Measurements from ENCODE around the gene NOG. TPM values are rescaled to one million over a fixed set of nuclear protein-coding genes. Genes with fewer than 3 reads are reported as not detected.
A peak's percentile ranks its signal among the peaks of the same experiment; 100 is the strongest.

NOG gene
- total RNA-seq (2.1 and 2.3 TPM in 2 replicates), polyA plus RNA-seq (0.63 and 1.1 TPM in 2 replicates), polyA minus RNA-seq (0.19 TPM in 1 of 2 replicates, not detected in the other), Bru-seq, nascent RNA (percentile 39 among the genes with signal in this experiment), BruChase-seq, experiment 1, labeled RNA remaining after a 6-hour chase (percentile 43 among the genes with signal in this experiment), BruChase-seq, experiment 2, labeled RNA remaining after a 2-hour chase (percentile 61 among the genes with signal in this experiment)
- 0.28 and 0.72 TPM in 2 replicates for polyA plus RNA-seq (2011; cell fraction: cytosol; rRNA removed)
- polyA plus RNA-seq (2011; cell fraction: nucleus; rRNA removed) = 0.38 and 0.43 TPM in 2 replicates
- 0.14 and 0.62 TPM in 2 replicates for polyA plus RNA-seq (2012)
- 8.2 TPM for polyA minus RNA-seq (2011; cell fraction: cytosol; rRNA and poly(A)+ RNA removed)
- 0.53 TPM in 1 of 2 replicates, not detected in the other for polyA minus RNA-seq (2011; cell fraction: nucleus; rRNA and poly(A)+ RNA removed)
- long read RNA-seq, partial matches to known transcripts = 0 of 2 reads
- long read RNA-seq, other reads (novel, unspliced or antisense) = 0 of 2 reads

DNA sequence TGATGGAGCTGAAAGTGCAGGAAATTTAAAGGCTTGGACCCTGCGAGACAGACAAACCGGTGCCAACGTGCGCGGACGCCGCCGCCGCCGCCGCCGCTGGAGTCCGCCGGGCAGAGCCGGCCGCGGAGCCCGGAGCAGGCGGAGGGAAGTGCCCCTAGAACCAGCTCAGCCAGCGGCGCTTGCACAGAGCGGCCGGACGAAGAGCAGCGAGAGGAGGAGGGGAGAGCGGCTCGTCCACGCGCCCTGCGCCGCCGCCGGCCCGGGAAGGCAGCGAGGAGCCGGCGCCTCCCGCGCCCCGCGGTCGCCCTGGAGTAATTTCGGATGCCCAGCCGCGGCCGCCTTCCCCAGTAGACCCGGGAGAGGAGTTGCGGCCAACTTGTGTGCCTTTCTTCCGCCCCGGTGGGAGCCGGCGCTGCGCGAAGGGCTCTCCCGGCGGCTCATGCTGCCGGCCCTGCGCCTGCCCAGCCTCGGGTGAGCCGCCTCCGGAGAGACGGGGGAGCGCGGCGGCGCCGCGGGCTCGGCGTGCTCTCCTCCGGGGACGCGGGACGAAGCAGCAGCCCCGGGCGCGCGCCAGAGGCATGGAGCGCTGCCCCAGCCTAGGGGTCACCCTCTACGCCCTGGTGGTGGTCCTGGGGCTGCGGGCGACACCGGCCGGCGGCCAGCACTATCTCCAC lies at the start of gene NOG:
TSS of gene NOG (plus strand) at position 54 of the 674 bp plus-strand sequence. CDS start at position 579, 525 bp downstream.
- Histone ChIP-seq H3K4me3 (replicated peaks in 1 of 3; ENCODE audit: insufficient read depth in 1 of 3, low read depth in 1 of 3, low read length in 3 of 3) (peak within 1 kb of the TSS; percentile 46 to 66 (median 56)), H3K9ac (replicated peaks; ENCODE audit: extremely low read depth, insufficient read depth, low read length) (peak within 1 kb of the TSS; percentile 66), H3K27ac (ENCODE audit: insufficient read depth, low read depth, low read length) (peak within 1 kb of the TSS; percentile 54), H3K4me1 (ENCODE audit: control insufficient read depth, extremely low read depth, insufficient read depth, low read length) (peaks cover 23% of the 10 kb centered on the region), H3K4me2 (ENCODE audit: insufficient read depth, low read length) (peak within 1 kb of the TSS; percentile 84), H3K9me1 (replicated peaks; ENCODE audit: control insufficient read depth, extremely low read depth, insufficient read depth, low read length) (no peaks in the 10 kb centered on the region), H3K79me2 (ENCODE audit: control insufficient read depth, insufficient read depth, low read length) (no peaks in the 10 kb centered on the region), H4K20me1 (replicated peaks; ENCODE audit: control insufficient read depth, extremely low read depth, insufficient read depth, low read length) (no peaks in the 10 kb centered on the region), H3K27me3 (ENCODE audit: control insufficient read depth in 2 of 2, insufficient read depth in 2 of 2, low read length in 2 of 2) (peaks cover 52 to 62% of the 10 kb centered on the region in 2 experiments), H2AFZ (ENCODE audit: low read depth, low read length) (peak within 1 kb of the TSS; percentile 93), H3K36me3 (ENCODE audit: control insufficient read depth in 2 of 2, extremely low read depth in 1 of 2, insufficient read depth in 2 of 2, low read length in 2 of 2) (no peaks in the 10 kb centered on the region), H3K9me3 (replicated peaks; ENCODE audit: control insufficient read depth, insufficient read depth, low read length) (no peaks in the 10 kb centered on the region)
- TSS peak; percentile 41 for BruUV-seq (replicated peaks)
- dilution Hi-C loops (cut with MboI; ENCODE audit: extremely low pct_ligation_motif_present, low sequenced_read_pairs) (loop anchor here (25.0 kb wide), 1 partner anchor 119 kb away; no protein-coding TSS in a partner anchor), intact Hi-C loops (cut with micrococcal nuclease) (loop anchor here (1.0 to 10.0 kb wide), 9 partner anchors 86 to 1069 kb away; partner anchors contain the start of gene COIL)
- ChIA-PET POLR2A (interaction anchor here (0.6 kb wide), 1 partner anchor 192 kb away, joined by 4 read pairs; no protein-coding TSS in a partner anchor), CTCF (interaction anchor here (0.7 to 10.6 kb wide), 27 partner anchors 10 to 383 kb away, joined by 3 to 473 read pairs (median 6); no protein-coding TSS in a partner anchor)
- DNase-seq (ENCODE audit: low read depth, low spot score) (peak; percentile 57), FAIRE-seq (no peak)
- TF ChIP-seq EZH2 (IDR thresholded peaks at IDR 0.05; ENCODE audit: borderline replicate concordance, low read depth, low read length, severe bottlenecking) = no peak
- TF ChIP-seq CTCF (IDR thresholded peaks at IDR 0.05; ENCODE audit: extremely low read depth in 1 of 2, insufficient read depth in 1 of 2, low read depth in 1 of 2, low read length in 2 of 2) = no peak
- no peak for TF ChIP-seq POLR2A (IDR thresholded peaks at IDR 0.05; ENCODE audit: low read depth, low read length)
- no peak for TF ChIP-seq MAX (IDR thresholded peaks at IDR 0.05; ENCODE audit: insufficient read depth, insufficient read length)
- no peak for TF ChIP-seq MYC (IDR thresholded peaks at IDR 0.05; ENCODE audit: low read depth, low read length)
- no peak for TF ChIP-seq FOS (IDR thresholded peaks at IDR 0.05; ENCODE audit: borderline replicate concordance, insufficient read depth, low read length)
- no peak for TF ChIP-seq POLR2AphosphoS5 (IDR thresholded peaks at IDR 0.05; ENCODE audit: insufficient read depth, low read depth, low read length)
- TF ChIP-seq JUN (IDR thresholded peaks at IDR 0.05; ENCODE audit: borderline replicate concordance, insufficient read depth, insufficient read length, low read depth) = no peak
- no peak for TF ChIP-seq GATA2 (IDR thresholded peaks at IDR 0.05; ENCODE audit: insufficient read depth, insufficient read length, low read depth, low read length)

Measured in endothelial cell of umbilical vein (primary cell).